ENCODE measurements around the gene STOX2.

The STOX2 gene

DNA sequence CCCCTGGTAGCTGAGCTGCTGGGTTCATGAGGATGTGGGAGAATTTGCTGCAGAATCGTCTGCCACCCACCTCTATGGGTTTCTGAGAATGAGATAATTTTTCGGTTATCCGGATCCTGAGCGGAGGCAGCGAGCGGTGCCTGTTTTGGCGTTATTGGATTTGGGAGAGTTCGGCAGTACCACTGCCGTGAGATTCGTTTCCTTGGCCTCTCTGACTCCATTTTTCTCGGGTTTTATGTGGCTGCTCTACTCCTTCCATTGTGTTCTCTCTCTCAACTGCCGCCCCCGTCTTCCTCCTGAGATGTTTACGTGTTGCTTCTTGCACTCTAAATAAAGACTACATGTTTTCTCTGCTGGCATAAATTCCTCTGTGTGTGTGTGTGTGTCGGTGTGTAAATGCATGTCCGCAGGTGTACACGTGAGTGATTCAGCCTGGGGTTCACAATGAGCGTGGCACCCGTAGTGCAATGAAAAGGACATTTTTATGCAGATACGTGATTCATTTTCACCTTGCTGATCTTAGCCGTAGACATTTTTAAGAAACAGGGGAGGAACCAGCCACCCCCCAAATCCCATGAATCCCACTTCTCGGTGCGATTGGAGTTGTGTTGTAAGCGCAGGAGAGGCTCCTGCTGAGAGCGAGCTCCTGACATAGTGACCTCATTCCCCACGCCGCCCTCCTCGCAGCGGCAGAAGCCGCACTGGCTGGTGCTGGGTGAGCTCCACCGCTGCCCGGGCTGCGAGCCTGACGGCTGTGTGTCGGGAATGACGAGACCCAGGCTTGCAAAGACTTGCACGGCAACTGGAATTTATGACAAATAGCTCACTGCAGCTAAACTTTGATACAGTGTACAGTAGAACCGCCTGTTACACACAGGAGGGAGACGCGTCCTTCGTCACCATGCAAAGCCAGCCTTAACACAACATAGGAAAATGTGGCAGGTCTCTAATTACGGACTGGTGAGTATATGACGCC lies 82.2 kb downstream of the STOX2 start:
- DNase-seq, result no peak

DNA sequence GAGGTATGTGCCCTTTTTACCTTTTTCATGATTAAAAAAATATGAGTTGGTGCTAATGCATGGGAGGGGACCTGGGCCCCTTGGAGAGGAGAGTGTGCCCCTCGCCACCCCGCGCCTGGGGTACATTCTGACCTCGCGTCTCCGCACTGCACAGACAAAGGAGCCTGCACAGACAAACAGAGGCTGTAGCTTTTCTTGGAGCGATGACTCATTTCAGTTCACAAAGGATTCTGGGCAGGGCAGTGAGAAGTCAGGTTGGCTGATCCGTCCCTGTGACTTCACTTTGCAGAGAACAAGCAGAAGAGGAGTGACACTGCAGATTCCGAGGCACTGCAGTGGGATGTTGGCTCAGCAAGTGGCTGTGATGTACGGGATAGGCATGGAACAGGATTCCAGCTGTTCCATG lies 82.9 kb downstream of the STOX2 start:
- peak; percentile 29 for DNase-seq

DNA sequence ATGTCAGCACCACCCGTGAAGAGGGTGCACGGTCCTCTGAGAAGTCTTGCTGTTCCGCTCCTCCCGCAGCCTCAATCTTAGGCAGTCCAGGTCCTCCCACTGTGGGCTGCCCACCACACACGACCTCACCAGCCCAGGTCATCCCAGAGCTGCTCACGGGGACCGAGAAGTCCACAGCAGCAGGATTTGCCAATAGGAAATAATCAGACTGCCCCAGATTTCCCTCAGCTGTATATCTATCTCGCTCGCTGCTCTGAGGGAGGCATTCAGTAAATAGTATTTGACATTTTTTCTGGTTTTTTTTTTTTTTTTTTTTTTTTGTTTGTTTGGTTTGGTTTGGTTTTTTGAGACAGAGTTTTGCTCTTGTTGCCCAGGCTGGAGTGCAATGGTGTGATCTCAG lies 83.8 kb downstream of the STOX2 start:
- no peak for DNase-seq

- peak; percentile 69 for DNase-seq
Measured at GRCh38 chr4:183989461-183989860, 84.4 kb downstream of the STOX2 start.

GRCh38 chr4:183989931-183990330 lies 84.8 kb downstream of the STOX2 start:
- no peak for DNase-seq

- DNase-seq, result no peak
Measured at GRCh38 chr4:183993676-183994075, 88.6 kb downstream of the STOX2 start.

DNA sequence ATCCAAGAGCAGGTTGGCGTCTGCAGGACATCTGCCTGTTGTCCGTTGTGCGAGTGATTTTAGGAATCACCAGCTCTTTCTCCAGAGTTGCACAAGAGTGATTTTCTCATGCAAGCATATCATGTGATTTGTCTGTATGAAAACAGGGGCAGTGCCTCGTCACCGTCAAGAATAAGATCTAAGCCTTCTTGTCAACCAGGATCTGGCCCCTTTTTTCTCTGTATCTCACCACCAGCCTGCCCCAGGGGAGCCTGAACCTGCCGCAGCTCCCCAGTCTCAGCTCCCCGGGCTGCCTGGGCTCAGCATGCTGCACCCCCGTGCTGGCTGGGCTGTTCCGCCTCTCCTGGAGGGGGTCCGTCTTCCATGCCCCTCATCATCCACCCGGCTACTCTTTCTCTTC lies 90.5 kb downstream of the STOX2 start:
- no peak for DNase-seq

DNA sequence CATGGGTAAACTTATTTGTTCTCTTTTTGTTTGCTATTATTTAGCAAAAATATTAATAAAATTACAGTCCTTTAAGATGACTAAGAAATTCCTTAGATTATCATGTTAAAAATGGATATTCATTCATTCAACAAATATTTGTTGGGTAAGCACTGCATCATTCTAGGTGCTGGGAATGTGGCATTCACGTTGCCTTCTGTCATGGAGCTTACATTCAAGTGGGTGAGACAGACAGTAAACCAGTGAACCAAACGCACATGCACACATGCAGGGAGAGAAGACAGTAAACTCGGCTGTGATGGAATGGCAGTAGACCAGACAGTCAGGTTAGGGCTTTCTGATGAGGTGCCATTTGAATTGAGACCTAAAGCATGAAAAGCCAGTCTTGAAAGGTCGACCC lies 91.8 kb downstream of the STOX2 start:
- no peak for DNase-seq

DNA sequence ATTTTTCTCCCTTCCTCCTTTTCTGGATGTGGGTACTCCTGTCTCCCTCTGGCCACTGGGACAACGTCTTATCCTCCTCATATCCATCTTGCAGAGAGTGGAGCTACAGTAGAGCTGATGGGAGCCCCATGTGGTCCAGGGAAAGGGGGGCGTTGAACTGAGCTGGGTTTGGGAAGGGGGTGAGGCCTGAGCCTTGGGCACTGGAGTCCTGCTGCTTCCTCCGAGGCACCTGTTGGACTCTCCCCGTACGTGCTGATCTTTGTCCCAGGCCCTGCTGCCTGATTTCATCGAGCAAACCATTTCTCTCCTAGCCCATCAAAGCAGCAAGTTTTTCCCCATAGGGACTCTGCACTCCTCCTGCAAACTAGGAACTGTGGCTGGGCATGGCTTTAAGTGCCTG lies 94.3 kb downstream of the STOX2 start:
- no peak for DNase-seq

DNA sequence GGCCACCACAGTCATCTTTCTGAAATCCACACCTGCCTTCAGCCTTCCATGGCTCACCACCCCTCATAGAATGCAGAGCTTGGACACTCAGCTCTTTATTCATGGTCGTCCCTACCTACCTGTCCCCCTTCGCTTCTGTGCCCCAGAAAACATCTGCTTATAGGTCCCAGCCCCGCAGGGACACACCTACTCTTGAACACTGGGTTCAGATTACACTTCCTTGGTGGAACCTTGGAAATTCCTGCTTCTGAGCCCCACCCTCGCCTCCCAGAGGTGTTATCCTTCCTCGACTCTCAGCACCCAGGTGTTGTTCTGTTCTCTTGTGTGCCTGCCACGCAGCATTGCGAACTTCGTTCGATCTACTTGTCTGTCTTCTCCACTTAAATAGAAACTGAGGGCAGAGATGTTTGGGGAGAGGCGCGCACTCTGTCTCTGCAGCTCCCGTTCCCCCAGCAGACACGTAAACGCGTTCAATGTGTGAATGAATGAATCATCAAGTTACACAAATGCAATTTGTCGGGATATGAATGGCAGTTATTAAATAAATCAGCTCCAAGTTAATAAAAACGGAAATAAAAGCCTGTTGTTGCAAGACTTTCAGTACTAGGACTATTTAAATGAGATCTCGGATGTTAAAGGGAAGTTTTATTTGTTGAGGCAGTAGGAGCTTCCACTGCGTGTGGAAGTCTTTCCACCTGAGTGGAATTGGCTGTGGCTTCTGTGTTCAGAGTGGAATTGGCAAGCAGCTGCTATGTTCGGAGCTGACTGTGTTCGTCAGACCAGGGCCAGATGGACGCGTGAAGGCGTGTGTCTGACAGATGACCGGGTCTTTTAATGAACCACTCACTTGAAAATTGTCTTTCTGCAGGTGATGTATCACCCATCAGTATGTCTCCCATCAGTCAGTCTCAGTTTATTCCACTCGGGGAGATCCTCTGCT lies 95.6 kb downstream of the STOX2 start:
- DNase-seq, result no peak

GRCh38 chr4:184003433-184003832 lies 98.3 kb downstream of the STOX2 start:
- DNase-seq, result no peak

GRCh38 chr4:184007891-184008290 lies 102.8 kb downstream of the STOX2 start:
- no peak for DNase-seq

DNA sequence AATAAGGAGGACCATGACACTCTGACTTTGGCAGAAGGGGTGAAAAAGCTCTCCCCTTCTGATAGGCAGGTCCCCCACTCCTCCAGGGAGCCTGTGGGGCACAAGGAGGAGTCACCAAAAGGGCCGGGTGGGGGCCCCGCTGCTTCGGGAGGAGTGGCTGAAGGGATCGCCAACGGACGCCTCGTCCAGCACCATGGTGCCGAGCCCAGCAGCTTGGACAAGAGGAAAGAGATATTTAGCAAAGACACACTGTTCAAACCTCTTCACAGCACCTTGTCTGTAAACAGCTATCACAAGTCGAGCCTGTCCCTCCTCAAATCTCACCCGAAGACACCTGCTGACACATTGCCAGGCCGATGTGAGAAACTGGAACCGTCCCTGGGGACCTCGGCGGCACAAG lies 105.6 kb downstream of the STOX2 start:
- DNase-seq, result no peak

- no peak for DNase-seq
Measured at GRCh38 chr4:184011826-184012380, 106.8 kb downstream of the STOX2 start.

- DNase-seq, result no peak
Measured at GRCh38 chr4:184012937-184013336, 107.8 kb downstream of the STOX2 start.

DNA sequence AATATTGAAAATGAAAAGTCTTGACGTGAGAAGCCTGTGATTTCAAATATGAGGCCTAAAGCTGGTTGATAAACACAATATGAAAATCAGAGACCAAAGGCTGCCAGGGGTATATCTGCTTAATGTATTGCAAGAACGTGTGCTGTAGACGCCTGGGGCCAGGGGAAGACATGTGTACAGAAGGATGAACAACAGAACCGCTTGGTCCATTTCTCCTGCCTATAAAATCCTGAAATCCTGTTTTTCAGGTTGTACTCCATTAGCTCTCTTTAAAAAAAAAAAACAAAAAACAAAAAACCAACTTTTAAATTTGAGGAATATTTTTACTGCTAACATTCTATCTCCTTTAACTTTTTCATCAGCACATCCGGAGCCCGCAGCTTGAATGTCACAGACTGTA lies 109.2 kb downstream of the STOX2 start:
- DNase-seq, result no peak

- DNase-seq, result no peak
Measured at GRCh38 chr4:184016759-184017668, 111.9 kb downstream of the STOX2 start.

- DNase-seq, result no peak
Measured at GRCh38 chr4:184019076-184019475, 114.0 kb downstream of the STOX2 start.

DNA sequence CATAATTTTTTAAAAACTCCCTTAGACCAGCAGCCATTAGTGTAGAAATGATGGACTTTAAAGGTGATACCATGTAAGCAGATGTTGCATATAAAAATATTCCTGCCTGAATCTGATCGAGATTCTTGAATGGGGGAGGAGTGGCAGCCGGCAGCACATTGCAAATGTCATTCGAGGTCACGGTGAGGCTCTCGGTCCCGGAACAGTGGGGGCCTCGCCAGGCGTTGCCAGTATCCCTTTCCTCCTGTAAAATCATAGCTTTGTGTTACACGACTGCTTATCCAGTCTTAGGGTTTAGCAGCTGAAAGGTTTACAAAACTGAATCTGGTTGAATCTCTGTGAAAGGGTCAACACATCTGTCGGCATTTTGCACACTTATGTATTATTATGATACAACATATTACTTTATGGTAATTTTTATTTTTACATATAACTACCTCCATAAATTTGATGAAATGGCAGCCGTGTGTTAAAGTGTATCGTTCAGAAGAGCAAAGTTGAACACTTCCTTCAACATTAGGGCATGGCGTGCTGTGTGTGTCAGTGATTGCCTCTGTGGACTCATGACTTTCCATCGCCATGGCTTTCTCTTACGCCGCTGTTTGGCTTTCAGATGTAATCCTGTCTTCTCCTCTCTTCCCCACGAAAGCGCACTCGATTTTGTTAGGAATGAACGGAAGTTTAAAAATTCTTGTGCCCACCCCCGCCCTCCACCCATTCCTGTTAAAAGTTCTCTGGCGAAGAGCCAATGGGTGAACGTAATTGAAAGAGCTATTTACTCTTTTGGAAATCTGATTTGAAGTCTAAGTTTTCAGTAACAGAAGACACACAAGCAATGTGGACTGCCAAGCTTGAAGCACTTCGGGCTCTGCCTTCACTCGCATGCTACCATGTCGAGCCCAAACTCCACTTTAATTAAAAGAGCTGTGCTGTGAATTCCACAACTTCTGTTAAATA lies 114.8 kb downstream of the STOX2 start:
- DNase-seq, result no peak

GRCh38 chr4:184021389-184021788 lies 116.3 kb downstream of the STOX2 start:
- no peak for DNase-seq

Data from SIG-M5 (cell line).